DND-41 (cell line): Measurements from ENCODE around the gene ERC2.

Experiments used
- CTCF ChIP-seq: IDR thresholded peaks from 2 replicates; pipeline ENCODE4 v1.5.1; 2012; ENCODE audit warnings: borderline replicate concordance, low read length, moderate library complexity, mild to moderate bottlenecking; ENCODE audit not compliant: poor library complexity, severe bottlenecking; ENCODE audit errors: extremely low read depth
- EZH2 ChIP-seq: IDR thresholded peaks from 3 replicates; pipeline ENCODE4 v1.6.1; 2012; ENCODE audit warnings: borderline replicate concordance, low read depth, mild to moderate bottlenecking, moderate library complexity, low read length, inconsistent platforms; ENCODE audit not compliant: severe bottlenecking

GRCh38 chr3:55630921-55631299, 837.4 kb downstream of the ERC2 start:
- TF ChIP-seq CTCF (no peak), EZH2 (no peak)
